Measurements from ENCODE around the gene YPEL2.
"Not testable (repeated sequence)": the region's sequence is repeated elsewhere in the genome, so short reads cannot be mapped to it uniquely, and the experiment has no call there.

The YPEL2 gene, protein sequence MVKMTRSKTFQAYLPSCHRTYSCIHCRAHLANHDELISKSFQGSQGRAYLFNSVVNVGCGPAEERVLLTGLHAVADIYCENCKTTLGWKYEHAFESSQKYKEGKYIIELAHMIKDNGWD

DNA sequence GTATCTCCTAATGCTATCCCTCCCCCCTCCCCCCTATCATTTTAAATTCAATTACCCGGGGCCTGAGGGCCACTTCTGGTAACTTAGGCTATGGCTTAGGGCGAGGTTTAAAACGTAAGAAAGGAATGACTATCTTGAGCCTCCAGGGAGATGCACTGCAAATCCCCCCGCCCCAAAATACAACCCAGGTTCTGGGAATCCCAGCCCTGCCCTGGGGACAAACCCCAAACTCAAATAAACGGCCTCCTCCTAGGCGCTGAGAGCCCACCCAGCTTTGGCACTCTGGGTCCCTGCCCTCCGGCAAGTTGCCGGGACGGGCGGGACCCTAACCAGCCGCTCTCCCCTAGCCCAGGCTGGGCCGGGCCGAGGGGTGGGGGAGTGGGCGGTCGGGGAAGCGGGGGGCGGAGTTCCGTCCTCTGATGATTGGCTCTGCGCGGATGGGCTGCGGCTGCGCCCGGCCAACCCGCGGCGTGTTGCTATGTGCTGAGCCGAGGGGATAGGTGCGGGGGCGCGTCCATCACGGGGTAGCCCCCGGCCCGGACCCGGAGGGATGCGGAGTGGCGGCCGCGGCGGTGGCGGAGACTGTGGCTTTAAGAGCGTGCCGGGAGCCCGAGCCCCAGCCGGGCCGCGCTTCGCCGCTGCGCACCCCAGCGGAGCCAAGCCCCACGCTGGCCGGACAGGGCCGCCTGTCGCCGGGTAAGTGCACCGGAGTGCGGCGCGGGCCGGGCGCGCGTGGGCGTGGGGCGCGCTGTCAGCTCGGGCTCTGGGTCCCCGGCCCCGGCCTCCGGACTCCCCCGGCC is at the start of gene YPEL2:
Gene YPEL2, plus strand, starts transcription at position 527 of the 800 bp plus-strand sequence. CDS start 21,755 bp downstream, outside the sequence.
- DNase-seq = peak; percentile 92

DNA sequence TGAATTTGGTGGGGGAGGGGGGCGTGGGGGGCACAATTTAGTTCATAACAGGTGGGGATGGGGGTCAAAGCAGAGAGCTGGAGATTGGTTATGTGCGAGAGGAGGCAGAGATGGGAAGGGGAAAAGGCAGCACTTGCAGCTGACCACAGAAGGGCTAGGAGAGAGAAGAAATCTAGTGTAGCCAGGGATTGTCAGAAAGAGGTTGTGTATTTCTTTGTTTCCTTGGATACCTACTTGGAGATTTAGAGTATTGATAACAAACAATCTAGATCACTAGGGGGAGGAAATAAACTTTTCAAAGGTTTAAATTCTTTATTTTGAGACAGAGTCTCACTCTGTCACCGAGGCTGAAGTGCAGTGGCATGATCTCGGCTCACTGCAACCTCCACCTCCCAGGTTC is 47.1 kb upstream of the YPEL2 start:
- DNase-seq = no peak

DNA sequence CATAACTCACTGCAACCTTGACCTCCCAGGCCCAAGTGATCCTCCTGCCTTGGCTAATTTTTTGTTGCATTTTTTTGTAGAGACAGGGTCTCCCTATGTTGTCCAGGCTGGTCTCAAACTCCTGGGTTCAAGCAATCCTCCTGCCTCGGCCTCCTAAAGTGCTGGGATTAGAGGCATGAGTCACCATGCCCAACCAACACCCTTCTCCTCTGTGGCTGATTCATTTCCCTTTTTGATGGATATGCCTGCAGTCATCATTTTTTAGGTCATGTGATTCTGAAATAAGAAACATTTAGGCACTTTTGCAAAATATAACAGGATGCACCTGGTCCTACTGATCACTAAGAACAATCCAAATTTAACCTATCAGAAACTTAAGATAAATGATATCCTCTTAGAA is 44.0 kb upstream of the YPEL2 start:
- DNase-seq = peak; percentile 1

DNA sequence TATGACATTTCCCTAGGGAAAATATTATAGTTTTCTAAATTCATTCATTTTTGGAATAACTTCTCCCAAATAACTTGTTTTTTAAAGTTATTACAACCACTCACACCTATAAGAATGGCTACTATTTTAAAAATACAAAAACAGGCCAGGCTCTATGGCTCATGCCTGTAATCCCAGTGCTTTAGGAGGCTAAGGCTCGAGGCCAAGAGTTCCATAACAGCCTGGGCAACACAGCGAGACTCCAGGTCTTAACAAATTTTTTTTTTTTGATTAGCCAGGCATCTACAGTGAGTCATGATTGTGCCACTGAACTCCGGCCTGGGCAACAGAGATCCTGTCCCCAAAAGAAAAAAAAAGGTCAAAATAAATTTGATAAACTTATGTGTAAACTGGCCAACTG is 43.6 kb upstream of the YPEL2 start:
- no peak for DNase-seq

DNA sequence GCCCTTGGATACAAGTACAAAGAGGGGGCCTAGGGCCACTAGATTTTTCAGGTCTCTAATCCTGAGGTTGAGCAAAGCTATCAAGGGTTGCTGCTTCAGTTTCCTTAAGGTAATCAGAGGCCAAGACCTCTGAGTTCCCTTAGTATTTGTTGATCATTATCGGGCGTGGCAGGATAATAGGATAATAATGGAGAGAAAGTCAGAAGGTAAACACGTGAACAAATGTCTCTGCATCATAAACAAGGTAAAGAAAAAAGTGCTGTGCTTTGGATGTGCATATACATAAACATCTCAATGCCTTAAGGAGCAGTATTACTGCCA is 41.5 kb upstream of the YPEL2 start:
- no peak for DNase-seq

DNA sequence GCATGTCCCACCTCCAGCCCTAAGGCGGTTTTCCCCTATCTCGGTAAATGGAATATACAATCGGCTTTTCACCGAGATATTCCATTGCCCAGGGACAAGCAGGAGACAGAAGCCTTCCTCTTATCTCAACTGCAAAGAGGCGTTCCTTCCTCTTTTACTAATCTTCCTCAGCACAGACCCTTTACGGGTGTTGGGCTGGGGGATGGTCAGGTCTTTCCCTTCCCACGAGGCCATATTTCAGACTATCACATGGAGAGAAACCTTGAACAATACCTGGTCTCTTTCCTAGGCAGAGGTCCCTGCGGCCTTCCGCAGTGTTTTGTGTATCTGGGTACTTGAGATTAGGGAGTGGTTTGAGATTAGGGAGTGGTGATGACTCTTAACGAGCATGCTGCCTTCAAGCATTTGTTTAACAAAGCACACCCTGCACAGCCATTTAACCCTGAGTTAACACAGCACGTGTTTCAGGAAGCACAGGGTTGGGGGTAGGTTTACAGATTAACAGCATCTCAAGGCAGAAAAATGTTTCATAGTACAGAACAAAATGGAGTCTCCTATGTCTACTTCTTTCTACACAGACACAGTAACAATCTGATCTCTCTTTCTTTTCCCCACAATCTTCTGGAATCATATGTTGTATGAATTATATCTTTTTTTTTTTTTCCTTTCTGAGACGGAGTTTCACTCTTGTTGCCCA is 41.0 kb upstream of the YPEL2 start:
- DNase-seq = not testable (repeated sequence)

DNA sequence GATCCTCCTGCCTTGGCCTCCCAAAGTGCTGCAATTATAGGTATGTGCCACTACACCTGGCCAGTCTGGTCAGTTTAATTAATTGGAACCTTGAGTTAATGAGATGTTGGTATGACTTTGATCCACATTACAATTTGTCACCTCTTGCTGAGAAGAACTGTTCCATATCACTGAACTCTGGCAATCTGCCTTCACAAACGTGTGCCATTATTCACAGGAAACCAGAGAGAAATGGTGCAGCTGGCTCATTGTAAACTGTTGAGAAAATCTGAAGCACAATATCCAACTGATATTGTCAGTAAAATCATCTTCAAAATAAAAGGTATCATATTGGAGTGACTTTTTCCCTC is 39.3 kb upstream of the YPEL2 start:
- no peak for DNase-seq

DNA sequence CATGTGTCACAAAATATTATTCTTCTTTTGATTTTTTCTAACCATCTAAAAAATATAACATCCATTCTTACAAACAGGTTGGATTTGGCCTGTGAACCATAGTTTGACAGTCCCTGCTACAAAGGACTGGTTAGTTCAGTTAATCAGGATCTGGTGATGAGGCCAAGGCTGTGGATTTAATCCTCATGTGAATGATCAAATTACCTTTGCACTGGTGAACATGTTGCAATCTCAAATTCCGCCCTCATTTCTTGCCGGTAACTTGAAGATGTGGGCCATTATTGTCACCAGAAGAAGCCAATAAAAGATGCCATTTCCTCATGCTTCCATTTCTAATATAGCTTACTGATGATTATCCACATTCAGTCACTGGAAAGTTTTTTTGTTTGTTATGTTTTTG is 35.3 kb upstream of the YPEL2 start:
- no peak for DNase-seq

DNA sequence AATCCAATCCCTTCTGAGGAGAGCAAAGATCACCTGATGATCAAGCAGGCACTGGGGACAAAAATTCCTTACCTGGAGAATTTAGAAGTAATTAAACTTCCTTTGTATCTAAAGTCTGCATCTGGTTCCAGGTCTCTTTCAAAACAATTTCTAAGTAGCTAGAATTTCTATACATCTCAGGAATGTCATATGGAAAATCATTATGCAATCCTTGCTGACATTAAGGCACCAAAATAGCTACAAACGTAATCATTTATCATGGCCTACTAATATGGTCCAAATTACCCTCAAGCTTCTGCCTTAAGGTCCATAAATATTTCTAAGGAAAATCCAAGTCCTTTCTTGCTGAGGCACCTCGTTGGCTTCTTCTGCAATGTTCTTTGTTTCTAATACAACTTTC is 32.9 kb upstream of the YPEL2 start:
- DNase-seq = no peak

DNA sequence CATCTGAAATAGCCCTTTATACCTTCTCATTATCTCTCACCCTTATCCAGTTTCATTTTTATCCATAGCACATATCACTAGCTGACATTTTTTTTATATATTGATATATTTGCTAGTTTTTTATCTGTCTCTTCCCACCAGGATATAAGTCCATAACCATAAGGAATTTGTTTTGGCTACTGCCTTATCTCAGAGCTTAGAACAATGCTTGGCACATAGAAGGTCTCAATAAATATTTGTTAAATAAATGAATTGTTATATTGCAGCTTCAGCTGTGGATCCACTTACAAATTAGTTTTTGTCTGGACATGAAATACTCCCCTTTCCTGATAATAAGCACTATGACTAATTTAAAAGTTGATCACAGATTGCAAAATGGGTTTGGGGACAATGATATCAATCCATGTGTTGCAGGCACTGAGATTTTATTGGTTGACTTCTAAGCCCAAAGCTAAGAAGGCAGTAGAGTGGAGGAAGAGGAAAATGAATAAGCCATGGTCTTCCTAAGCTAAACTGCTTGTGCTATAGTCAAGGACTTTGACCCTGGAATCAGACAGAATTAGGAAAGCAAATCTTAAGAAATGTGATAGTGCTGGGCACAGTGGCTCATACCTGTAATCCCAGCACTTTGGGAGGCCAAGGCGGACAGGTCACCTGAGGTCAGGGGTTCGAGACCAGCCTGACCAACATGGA is 31.9 kb upstream of the YPEL2 start:
- no peak for DNase-seq

DNA sequence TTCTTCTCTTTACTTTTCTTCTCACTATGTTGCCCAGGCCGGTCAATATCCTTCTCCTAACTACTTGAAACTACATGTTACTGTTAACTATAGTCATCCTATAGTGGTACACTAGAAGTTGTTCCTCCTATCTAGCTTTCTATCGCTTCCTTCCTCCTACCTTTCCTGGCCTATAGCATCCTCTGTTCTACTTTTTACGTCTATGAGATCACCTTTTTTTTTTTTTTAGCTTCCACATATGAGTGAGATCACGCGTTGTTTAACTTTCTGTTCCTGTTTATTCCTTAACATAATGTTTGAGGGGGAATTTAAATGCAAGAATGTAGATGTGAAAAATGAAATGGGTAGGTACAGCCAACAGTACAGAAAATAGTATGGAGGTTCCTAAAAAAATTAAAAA is 30.5 kb upstream of the YPEL2 start:
- DNase-seq = no peak

DNA sequence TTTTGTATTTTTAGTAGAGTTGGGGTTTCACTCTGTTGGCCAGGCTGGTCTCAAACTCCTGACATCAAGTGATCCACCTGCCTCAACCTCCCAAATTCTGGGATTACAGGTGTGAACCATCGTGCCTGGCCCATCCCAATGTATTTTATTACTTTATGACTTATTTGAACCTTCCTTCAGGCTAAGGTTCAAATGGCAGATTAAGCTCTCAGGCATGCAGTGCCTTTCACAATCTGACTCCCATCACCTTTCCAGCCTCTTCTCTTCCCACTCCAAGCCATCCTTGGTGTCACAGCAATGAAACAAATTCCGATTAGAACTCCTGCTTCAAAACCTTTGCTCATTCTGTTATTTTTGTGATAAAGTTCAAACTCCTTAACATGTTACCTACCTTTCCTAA is 26.6 kb upstream of the YPEL2 start:
- DNase-seq = no peak

DNA sequence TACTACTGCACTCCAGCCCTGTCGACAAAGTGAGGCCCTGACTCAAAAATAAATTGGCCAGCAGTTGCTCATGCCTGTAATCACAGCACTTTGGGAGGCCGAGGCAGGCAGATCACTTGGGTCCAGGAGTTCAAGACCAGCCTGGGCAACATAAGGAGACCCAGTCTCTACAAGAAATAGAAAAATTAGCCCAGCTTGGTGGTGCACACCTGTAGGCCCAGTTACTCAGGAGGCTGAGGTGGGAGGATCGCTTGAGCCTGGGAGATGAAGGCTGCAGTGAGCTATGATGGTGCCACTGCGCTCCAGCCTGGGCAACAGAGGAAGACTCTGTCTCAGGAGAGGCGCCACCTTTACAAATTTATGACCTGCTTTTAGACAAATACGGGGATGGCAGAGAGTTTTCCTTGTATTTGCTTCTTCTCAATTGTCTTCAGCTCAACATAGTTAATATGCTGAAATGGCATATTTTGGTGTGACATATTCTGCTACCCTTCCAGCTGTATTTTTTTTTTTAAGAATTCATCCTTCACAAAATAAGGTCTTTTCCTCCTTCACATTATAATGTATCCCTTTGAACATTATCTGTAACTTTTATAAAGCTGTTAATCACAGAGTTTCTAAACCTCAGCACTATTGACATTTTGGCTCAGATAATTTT is 21.1 kb upstream of the YPEL2 start:
- no peak for DNase-seq

DNA sequence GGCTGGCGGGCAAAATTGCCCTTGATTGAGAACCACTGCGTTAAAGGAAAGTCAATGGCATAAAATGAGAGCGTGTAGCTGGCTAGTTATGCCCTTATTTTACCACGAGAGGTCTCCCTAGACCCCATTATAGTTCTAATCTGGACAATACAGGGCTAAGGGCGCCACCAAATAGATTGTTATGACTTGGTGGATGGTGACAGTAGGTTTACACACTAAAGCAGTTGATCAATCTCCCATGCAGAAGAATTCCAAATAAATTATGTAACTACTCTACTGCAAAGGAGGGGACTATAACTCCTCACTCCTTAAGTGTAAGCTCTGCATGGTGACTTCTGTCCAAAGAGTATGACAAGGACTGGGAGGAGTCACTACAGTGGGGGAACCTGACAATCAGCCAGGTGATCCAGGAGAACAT is 20.4 kb upstream of the YPEL2 start:
- DNase-seq = peak; percentile 77

DNA sequence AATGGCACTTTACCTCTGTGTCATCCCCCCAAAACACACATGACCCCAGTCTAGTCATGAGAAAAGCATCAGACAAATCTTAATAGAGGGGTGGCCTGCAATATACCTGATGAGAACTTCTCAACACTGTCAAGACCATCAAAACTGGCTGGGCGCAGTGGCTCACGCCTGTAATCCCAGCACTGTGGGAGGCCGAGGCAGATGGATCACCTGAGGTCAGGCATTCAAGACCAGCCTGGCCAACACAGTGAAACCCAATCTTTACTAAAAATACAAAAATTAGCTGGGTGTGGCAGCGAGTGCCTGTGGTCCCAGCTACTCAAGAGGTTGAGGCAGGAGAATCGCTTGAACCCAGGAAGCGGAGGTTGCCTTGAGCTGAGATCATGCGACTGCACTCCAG is 19.9 kb upstream of the YPEL2 start:
- not testable (repeated sequence) for DNase-seq

DNA sequence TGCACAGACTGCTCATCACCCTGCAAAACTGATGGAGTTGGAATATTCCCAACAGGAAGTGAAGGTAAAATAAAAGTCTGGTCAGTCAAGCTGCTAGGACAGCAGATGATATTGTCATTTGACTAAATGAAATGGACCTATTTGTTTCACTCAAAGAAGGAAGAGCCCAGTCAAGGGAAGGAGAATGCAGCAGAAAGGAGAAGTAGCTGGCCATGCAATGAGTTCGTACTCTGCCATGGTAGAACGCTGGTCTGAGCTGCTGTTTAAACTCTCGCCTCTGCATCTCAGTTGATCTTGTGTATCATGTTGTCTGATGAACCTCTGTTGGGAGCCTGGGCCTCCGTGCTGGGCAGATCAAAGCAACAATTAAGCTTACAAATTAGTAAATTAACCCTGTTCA is 15.6 kb upstream of the YPEL2 start:
- DNase-seq = no peak

DNA sequence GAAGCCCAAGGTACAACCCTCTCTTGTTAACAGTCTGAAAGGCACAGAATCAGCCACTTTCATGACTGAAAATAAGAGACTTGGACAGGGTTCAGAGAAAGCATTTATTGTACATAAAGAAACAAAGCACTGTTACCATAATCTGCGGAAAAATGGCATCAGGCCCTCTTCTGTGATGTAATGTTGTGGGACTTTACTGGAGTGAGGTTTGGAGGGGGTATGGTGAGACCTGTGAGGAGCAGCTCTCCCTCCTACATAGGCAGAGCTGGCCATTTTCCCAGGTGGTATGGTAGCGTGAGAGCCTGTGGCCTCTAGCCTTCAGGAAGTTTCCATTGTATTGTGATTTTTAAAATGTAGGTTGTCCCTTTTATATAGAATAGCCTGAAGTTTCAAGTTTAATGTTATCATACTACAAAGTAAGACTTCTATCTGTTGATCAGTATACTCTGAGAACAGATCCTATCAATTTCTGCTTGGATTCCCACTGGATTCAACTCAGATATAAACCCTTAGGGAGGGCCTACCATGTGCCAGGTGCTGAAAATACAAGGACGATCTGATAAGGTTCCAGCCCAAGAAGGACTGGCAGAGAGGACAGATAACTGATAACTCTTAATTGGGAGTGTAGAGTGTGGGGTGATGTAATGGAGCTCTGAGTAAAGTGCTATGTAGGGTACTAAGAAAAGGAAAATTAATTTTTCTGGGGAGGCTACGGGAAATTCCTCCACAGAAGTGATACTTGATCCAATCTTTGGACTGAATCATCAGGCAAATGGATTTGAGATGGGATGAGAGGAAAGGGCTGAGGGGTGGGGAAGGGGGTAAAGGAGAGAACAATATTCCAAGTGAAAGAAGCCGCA is 4.1 kb upstream of the YPEL2 start:
- DNase-seq = no peak

DNA sequence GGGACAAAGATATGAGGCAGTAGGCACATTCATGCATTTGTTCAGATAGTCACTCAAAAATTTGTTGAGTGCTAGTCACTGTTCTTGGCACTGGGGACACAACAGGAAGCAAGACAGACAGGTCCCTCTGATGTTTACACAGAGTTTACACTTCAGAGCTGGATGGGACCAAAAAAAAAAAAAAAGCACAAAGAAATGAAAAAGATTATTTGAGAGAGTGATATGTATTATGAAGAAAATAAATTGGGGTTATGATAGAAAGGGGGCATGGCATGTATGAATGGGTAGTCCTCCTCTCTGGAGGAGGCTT is 3.5 kb upstream of the YPEL2 start:
- peak; percentile 37 for DNase-seq

DNA sequence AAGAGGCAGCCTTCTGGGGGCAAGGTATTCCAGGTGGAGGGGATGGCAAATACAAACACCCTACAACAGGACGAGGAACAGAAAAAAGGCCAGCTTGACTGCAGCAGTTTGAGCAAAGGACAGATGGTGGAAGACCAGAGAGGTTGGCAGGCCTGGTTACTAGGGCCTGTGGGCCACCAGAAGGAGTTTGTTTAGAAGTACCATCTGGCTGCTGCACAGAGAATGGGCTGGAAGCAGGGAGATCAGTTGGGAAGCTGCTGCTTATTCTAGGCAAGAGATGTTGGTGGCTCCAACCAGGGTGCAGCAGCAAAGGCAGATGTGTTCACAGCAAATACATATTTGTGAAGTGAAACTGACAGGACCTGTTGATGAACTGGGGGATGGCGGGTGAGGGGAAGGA is 2.9 kb upstream of the YPEL2 start:
- DNase-seq = no peak

DNA sequence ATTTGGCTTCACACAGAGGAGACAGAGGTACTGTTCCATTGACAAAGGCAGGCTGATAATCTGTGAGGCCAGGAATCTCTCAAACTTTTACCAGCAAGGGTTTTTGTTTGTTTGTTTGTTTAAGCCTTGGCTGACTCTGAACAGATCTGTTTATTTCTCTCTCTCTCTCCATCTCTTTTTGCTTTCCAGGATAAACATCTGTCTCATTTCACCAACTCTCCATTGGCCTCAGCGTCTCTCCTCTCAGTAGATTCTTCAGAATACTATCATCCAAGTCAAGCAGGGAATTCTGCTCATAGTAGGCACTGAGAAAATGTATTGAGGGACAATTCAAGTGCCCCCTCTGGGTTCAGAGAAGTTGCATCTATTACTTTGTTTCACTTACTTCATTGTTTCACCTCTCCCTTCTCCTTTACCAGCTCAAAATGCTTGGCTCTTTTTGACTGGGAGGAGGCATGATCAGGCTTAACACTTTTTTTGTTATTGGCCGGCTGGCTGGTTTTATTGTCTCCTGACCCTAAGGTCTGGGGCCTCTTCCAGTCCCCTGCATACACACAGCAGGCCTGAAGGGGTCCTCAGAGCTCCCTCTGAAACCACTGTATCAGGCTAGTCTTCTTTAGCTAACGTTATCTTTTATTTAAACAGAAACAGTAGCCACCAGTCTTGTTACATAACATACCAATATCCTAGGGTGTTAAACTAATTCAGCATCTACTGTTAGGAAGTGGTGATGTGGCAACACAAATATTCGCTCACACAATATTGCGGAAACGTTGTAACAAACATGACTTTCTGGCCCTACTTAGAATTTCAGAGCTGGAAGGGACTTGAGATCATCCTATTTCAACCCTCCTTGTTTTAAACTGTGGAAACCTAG is 2.0 kb upstream of the YPEL2 start:
- peak; percentile 73 for DNase-seq

Measured in CD4-positive, alpha-beta T cell treated with Interleukin-21 for 1 hour (primary cell).